ENCODE data around the gene UPF1.

The UPF1 gene

DNA sequence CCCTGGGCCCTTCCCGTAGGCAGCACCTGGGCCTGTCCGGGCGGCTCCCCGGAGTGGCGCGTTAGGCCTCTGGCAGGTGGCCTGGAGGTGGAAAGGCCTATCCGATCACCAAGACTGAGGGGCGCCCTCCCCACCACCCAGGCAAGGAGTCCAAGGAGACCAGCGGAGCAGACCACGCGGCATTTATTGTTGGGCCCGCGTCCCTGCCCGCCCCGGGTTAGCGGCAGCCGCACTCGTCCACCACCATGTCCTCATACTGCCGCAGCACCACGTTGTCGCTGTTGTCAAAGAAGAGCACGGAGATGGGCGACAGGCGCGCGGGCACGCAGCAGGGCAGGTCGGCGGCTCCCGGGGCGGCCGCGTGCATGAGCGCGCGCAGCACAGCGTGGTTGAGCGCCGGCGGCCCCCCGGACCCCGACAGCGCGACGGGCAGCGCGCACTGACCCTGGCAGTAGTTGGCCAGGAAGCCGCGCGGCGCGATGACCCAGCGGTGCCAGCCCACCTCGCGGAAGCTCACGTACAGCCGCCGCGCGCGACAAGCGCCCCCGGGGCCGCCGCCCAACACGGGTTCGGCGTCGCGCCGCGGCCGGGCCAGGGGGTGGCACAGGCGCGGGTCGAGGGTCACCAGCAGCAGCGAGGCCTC is 36.7 kb downstream of the UPF1 start:
- Histone ChIP-seq H3K4me1 (ENCODE audit: low read length) (no peaks in the 10 kb centered on the region), H3K9me3 (replicated peaks; ENCODE audit: insufficient read depth, low read length) (no peaks in the 10 kb centered on the region), H3K9me2 (replicated peaks; ENCODE audit: insufficient read depth, low read length) (no peaks in the 10 kb centered on the region), H2AFZ (ENCODE audit: low read length) (no peak overlapping the region), H3K27me3 (replicated peaks; ENCODE audit: insufficient read depth, low read length) (no peaks in the 10 kb centered on the region), H3K27ac (ENCODE audit: low read length) (no peak overlapping the region), H3K9ac (ENCODE audit: low read length) (no peak overlapping the region), H4K20me1 (ENCODE audit: insufficient read depth, low read length) (no peaks in the 10 kb centered on the region), H3K36me3 (replicated peaks; ENCODE audit: insufficient read depth, low read length) (peaks cover 9% of the 10 kb centered on the region), H3K4me3 (ENCODE audit: low read length) (no peak overlapping the region), H3K4me2 (ENCODE audit: low read depth, low read length) (no peak overlapping the region), H3F3A (ENCODE audit: insufficient read depth, low read length) (peaks cover 4% of the 10 kb centered on the region; the same call in 1 of the 2 replicates), H3K79me2 (ENCODE audit: low read length) (peaks cover 6% of the 10 kb centered on the region; the same call in 1 of the 2 replicates)
- DNase-seq: no peak
- TF ChIP-seq, protein P1, sequence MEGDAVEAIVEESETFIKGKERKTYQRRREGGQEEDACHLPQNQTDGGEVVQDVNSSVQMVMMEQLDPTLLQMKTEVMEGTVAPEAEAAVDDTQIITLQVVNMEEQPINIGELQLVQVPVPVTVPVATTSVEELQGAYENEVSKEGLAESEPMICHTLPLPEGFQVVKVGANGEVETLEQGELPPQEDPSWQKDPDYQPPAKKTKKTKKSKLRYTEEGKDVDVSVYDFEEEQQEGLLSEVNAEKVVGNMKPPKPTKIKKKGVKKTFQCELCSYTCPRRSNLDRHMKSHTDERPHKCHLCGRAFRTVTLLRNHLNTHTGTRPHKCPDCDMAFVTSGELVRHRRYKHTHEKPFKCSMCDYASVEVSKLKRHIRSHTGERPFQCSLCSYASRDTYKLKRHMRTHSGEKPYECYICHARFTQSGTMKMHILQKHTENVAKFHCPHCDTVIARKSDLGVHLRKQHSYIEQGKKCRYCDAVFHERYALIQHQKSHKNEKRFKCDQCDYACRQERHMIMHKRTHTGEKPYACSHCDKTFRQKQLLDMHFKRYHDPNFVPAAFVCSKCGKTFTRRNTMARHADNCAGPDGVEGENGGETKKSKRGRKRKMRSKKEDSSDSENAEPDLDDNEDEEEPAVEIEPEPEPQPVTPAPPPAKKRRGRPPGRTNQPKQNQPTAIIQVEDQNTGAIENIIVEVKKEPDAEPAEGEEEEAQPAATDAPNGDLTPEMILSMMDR (IDR thresholded peaks at IDR 0.05; ENCODE audit: low read length): no peak
- TF ChIP-seq EZH2 (optimal IDR thresholded peaks at IDR 0.05; ENCODE audit: low read depth, low read length) (no peak), EZH2phosphoT487 (IDR thresholded peaks at IDR 0.05; ENCODE audit: low read length) (no peak)

DNA sequence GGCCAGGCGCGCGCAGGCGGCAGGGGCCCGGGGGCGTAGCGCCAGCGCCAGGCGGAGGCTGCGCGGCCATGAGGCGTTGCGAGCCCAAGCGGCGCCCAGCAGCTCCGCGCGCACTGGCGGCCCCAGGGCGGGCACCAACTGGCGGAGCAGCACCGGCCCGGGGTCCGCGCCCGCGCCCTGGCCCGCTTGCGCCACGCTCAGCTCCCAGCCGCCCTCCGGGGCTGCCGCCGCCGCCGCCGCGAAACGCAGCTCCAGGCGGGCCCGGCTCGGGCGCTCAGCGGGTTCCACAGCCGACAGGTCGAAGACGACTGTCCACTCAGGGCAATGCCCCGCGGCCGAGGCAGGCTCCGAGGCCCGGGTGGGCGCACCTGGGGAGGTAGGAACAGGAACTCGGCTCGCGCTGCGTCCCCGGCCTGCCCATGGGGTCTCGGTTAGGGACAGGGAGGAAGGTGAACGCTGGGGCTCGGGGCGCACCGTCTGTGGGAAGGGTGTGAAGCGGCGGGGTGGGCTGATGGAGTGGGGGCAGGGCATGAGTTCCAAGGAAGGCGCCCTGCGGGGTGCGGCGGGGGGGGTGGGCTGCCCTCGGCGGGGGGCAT is 37.4 kb downstream of the UPF1 start:
- Histone ChIP-seq H3K27me3 (replicated peaks; ENCODE audit: insufficient read depth, low read length) (no peaks in the 10 kb centered on the region), H3K4me1 (ENCODE audit: low read length) (no peaks in the 10 kb centered on the region), H3K9ac (ENCODE audit: low read length) (no peak overlapping the region), H3K9me3 (replicated peaks; ENCODE audit: insufficient read depth, low read length) (no peaks in the 10 kb centered on the region), H3K27ac (ENCODE audit: low read length) (no peak overlapping the region), H2AFZ (ENCODE audit: low read length) (no peak overlapping the region), H3K79me2 (ENCODE audit: low read length) (0 out of 2 replicates have a peak, but pooled peaks cover 1% of the 10 kb centered on the region), H3K9me2 (replicated peaks; ENCODE audit: insufficient read depth, low read length) (no peaks in the 10 kb centered on the region), H3K36me3 (replicated peaks; ENCODE audit: insufficient read depth, low read length) (peaks cover 9% of the 10 kb centered on the region), H4K20me1 (ENCODE audit: insufficient read depth, low read length) (no peaks in the 10 kb centered on the region), H3K4me3 (ENCODE audit: low read length) (no peak overlapping the region), H3K4me2 (ENCODE audit: low read depth, low read length) (no peak overlapping the region), H3F3A (ENCODE audit: insufficient read depth, low read length) (peaks cover 4% of the 10 kb centered on the region; the same call in 1 of the 2 replicates)
- DNase-seq: no peak
- TF ChIP-seq, protein P1 (IDR thresholded peaks at IDR 0.05; ENCODE audit: low read length): no peak
- TF ChIP-seq EZH2phosphoT487 (IDR thresholded peaks at IDR 0.05; ENCODE audit: low read length): no peak
- TF ChIP-seq EZH2 (optimal IDR thresholded peaks at IDR 0.05; ENCODE audit: low read depth, low read length): no peak

DNA sequence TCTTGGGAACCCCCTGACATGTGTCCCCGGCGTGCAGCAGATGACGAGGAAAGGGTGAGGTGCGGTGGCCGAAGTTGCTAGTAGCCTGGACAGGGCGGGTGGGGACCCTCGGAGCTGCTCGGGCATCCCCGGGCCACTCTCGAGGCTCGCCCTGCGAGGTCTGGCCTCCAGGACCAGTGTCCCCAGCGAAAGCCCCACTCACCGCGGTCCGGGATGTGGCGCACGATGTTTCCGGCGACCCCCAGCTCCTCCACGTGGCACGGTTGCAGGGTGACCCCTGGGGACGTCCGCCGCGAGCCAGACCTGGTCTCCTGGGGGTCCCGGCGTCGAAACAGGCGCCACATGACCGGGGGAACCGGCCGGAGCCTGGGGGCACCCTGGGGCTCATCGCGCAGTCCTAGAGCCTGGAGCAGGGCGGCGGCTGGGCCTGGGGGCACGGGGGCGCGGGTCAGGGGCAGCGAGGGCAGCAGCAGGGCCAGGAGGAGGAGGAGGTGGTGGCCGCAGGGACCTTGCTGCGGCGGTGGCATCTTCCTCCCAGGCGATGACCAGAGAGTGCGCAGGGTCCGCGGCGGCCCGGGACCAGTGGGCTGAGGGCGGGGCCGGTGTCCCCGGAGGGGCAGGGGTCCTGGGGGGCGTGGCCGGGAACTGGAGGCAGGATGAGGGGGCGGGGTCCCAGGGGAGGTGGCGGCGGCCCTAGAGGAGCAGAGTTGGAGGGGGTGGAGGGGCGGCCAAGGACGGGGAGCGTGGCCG is 38.2 kb downstream of the UPF1 start:
- H3K4me3 ChIP-seq (ENCODE audit: low read length): no peak overlapping the region

More for the DNA sequence above, 38.2 kb downstream of the UPF1 start:
- no peaks in the 10 kb centered on the region for H4K20me1 ChIP-seq (ENCODE audit: insufficient read depth, low read length)
- no peak overlapping the region for H2AFZ ChIP-seq (ENCODE audit: low read length)
- peaks cover 4% of the 10 kb centered on the region; the same call in 1 of the 2 replicates for H3F3A ChIP-seq (ENCODE audit: insufficient read depth, low read length)
- H3K4me1 ChIP-seq (ENCODE audit: low read length): no peaks in the 10 kb centered on the region
- no peaks in the 10 kb centered on the region for H3K9me3 ChIP-seq (replicated peaks; ENCODE audit: insufficient read depth, low read length)
- H3K27ac ChIP-seq (ENCODE audit: low read length): no peak overlapping the region
- TF ChIP-seq EZH2phosphoT487 (IDR thresholded peaks at IDR 0.05; ENCODE audit: low read length) (no peak), EZH2 (optimal IDR thresholded peaks at IDR 0.05; ENCODE audit: low read depth, low read length) (no peak)
- TF ChIP-seq, protein P1 (IDR thresholded peaks at IDR 0.05; ENCODE audit: low read length): no peak
- H3K27me3 ChIP-seq (replicated peaks; ENCODE audit: insufficient read depth, low read length): no peaks in the 10 kb centered on the region
- H3K79me2 ChIP-seq (ENCODE audit: low read length): no peaks in the 10 kb centered on the region
- no peak overlapping the region for H3K4me2 ChIP-seq (ENCODE audit: low read depth, low read length)
- no peak overlapping the region for H3K9ac ChIP-seq (ENCODE audit: low read length)
- DNase-seq: no peak
- no peaks in the 10 kb centered on the region for H3K9me2 ChIP-seq (replicated peaks; ENCODE audit: insufficient read depth, low read length)
- H3K36me3 ChIP-seq (replicated peaks; ENCODE audit: insufficient read depth, low read length): peaks cover 9% of the 10 kb centered on the region
